ENCODE data around the gene GBF1.

GRCh38 chr10:102341038-102341688 lies 95.8 kb downstream of the GBF1 start:
- TF ChIP-seq CTCF (IDR thresholded peaks at IDR 0.05) (no peak), EZH2 (IDR thresholded peaks at IDR 0.05; ENCODE audit: borderline replicate concordance, insufficient read depth, low read depth, low read length, poor library complexity, severe bottlenecking) (no peak)
